ENCODE results near the gene PDGFA.
"Not testable (repeated sequence)": the region's sequence is repeated elsewhere in the genome, so short reads cannot be mapped to it uniquely, and the experiment has no call there.

PDGFA gene

GRCh38 chr7:559396-559705 lies 39.7 kb upstream of the PDGFA start:
- no peaks in the 10 kb centered on the region for H3K27me3 ChIP-seq (ENCODE audit: control insufficient read depth, insufficient read depth, low read length)
- H3K36me3 ChIP-seq (ENCODE audit: control insufficient read depth, insufficient read depth, low read length): peaks cover 3% of the 10 kb centered on the region
- no peak overlapping the region for H3K4me3 ChIP-seq (ENCODE audit: low read depth, low read length)
- no peaks in the 10 kb centered on the region for H3K9me3 ChIP-seq (ENCODE audit: control insufficient read depth, insufficient read depth, low read length)
- no peak overlapping the region for H3K9ac ChIP-seq (ENCODE audit: low read depth, low read length)
- H3K4me1 ChIP-seq (ENCODE audit: control insufficient read depth, insufficient read depth, low read length): no peaks in the 10 kb centered on the region

DNA sequence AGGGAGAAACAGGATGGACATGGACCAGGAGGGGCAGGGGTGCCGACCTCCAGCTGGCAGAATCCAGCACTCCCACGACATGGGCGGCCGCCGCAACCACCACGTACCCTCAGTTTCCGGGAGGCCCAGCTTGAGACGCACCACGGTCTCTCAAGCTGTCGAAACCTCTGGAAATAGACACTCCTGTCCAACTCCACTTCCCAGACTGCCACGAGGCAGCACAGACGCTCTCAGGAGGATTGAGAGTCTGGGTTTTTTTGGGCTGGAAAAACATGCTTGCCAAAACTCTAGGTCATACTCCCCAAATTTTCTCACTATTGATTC lies 37.9 kb upstream of the PDGFA start:
- Histone ChIP-seq H3K36me3 (ENCODE audit: control insufficient read depth, insufficient read depth, low read length) (peaks cover 3% of the 10 kb centered on the region), H3K4me1 (ENCODE audit: control insufficient read depth, insufficient read depth, low read length) (no peaks in the 10 kb centered on the region), H3K27me3 (ENCODE audit: control insufficient read depth, insufficient read depth, low read length) (no peaks in the 10 kb centered on the region), H3K4me3 (ENCODE audit: low read depth, low read length) (no peak overlapping the region), H3K9me3 (ENCODE audit: control insufficient read depth, insufficient read depth, low read length) (no peaks in the 10 kb centered on the region), H3K9ac (ENCODE audit: low read depth, low read length) (no peak overlapping the region)

DNA sequence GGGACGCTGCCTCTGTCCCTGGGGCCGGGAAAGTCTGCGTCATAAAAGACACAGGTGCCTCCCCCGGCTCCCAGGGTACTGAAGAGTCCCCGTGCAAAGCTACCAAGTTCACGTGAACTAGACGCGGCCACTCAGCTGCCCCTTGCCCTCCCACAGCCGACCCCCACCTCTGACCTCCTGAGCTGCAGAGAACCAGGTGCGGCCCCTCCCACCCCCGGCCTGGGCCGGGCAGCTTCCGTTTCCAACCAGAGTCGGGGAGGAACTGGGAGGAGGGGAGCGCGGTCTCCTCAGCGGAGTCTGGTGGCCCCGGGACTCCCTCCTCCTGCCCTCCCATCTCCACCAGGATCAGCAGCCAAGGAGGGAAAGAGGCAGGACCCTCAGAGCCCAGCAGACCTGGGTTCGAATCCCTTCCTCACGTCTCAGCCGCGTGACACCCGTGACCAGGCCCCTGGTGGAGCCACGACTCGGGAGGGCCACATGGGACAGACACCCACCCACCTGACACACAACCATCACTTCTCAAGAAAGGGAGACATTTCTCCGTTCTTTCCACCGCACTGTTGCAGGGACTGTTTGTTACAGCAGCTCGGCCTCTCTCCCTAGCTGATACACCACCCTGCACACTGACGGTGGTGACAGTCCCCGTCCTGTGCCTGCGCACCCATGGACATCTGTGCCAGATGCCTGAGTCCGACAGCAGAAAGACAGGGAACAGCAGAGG lies 37.4 kb upstream of the PDGFA start:
- Histone ChIP-seq H3K9me3 (ENCODE audit: control insufficient read depth, insufficient read depth, low read length) (no peaks in the 10 kb centered on the region), H3K36me3 (ENCODE audit: control insufficient read depth, insufficient read depth, low read length) (peaks cover 3% of the 10 kb centered on the region), H3K4me3 (ENCODE audit: low read depth, low read length) (no peak overlapping the region), H3K9ac (ENCODE audit: low read depth, low read length) (no peak overlapping the region), H3K4me1 (ENCODE audit: control insufficient read depth, insufficient read depth, low read length) (no peaks in the 10 kb centered on the region), H3K27me3 (ENCODE audit: control insufficient read depth, insufficient read depth, low read length) (no peaks in the 10 kb centered on the region)

GRCh38 chr7:556291-556826 lies 36.7 kb upstream of the PDGFA start:
- Histone ChIP-seq H3K36me3 (ENCODE audit: control insufficient read depth, insufficient read depth, low read length) (peaks cover 3% of the 10 kb centered on the region), H3K4me1 (ENCODE audit: control insufficient read depth, insufficient read depth, low read length) (no peaks in the 10 kb centered on the region), H3K27me3 (ENCODE audit: control insufficient read depth, insufficient read depth, low read length) (no peaks in the 10 kb centered on the region), H3K9ac (ENCODE audit: low read depth, low read length) (no peak overlapping the region), H3K4me3 (ENCODE audit: low read depth, low read length) (no peak overlapping the region), H3K9me3 (ENCODE audit: control insufficient read depth, insufficient read depth, low read length) (no peaks in the 10 kb centered on the region)

DNA sequence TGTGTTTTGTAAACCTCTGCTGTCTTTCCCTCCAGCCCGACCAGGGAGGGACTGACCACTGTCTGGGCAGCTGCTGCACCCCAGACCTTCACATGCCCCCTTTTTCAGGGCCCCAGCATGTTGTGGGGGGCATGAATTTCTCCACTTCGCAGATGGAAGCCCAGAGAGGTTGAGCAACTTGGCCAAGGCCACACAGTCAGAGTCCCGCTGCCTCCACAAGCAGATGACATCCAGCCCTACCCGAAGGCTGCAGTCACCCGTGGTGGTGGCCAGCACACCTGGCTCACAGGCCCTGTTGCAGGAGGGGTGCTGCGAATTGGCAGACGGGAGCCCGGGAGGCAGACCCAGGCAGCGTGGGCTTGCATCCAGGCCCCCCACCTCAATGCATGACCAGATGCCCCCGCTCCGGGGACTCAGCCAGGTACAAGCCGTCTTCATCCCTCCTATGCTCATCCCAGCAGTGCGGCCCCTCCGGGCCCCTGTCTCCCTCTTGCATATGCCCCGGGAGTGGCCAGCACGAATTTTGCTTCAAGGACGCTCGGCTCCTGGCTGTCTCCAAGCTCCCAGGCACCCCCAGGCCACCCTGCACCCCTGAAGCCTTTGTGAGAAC lies 36.0 kb upstream of the PDGFA start:
- Histone ChIP-seq H3K27me3 (ENCODE audit: control insufficient read depth, insufficient read depth, low read length) (no peaks in the 10 kb centered on the region), H3K36me3 (ENCODE audit: control insufficient read depth, insufficient read depth, low read length) (peaks cover 3% of the 10 kb centered on the region), H3K4me1 (ENCODE audit: control insufficient read depth, insufficient read depth, low read length) (no peaks in the 10 kb centered on the region), H3K4me3 (ENCODE audit: low read depth, low read length) (no peak overlapping the region), H3K9me3 (ENCODE audit: control insufficient read depth, insufficient read depth, low read length) (no peaks in the 10 kb centered on the region), H3K9ac (ENCODE audit: low read depth, low read length) (no peak overlapping the region)

DNA sequence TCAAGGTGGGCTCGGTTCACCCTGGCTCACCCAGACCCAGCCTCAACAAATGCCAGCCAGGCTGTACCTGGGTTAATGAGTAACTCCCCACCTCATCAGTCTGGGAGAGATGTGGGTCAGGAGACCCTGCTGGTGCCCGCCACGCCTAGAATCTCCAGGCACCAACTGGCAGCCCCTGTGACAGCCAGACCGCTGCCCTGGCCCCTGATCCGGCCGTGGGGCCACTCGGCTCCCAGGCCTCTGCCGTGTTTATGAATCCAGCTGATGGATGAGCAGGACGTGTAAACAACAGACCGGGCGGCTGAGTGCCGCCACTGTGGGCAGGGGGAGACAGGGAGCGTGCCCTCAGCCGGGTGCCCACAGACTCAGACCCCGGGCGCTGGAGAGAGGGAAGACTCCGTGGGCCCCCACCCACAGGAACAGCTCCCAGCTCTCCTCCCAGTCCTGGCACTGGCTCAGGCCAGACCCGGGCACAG lies 34.0 kb upstream of the PDGFA start:
- H3K4me3 ChIP-seq (ENCODE audit: low read depth, low read length): no peak overlapping the region
- H3K9ac ChIP-seq (ENCODE audit: low read depth, low read length): no peak overlapping the region
- no peaks in the 10 kb centered on the region for H3K9me3 ChIP-seq (ENCODE audit: control insufficient read depth, insufficient read depth, low read length)
- H3K27me3 ChIP-seq (ENCODE audit: control insufficient read depth, insufficient read depth, low read length): no peaks in the 10 kb centered on the region
- H3K4me1 ChIP-seq (ENCODE audit: control insufficient read depth, insufficient read depth, low read length): no peaks in the 10 kb centered on the region
- H3K36me3 ChIP-seq (ENCODE audit: control insufficient read depth, insufficient read depth, low read length): peaks cover 3% of the 10 kb centered on the region

DNA sequence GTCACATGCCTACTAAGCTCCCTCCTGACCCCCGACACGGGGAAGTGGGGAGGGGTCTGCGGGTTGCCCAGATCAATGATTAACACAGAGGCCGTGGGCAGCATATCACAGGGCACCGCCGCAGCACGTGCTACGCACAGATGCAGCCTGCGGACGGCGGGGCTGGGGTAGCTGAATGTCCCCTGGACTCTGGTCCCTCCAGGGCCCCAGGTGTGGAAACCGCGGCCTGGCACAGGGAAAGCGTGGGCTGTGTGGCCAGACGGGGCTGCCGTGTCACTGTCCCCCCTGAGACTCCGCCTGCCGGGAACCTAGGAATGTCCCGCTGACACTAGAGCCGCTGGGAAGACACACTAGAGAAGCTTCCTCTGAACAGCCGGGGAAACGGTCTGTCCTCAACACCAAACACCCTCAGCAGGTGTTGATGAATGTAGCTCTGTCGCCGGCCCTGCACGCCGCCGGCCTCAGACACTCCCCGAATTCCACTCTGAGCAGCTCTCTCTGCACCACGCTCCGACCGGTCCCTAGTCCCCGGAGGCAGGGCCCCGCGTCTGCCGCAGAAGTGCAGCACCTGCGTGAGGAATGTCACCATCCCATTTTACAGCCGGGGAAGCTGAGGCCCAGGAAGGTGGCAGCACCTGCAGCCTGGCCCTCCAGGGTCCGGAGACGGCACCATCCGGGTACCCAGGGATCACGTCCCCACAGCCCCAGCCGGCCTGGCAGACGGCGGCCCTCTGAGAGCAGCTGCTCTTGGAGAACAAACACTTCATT lies 33.4 kb upstream of the PDGFA start:
- H3K27me3 ChIP-seq (ENCODE audit: control insufficient read depth, insufficient read depth, low read length): no peaks in the 10 kb centered on the region
- no peaks in the 10 kb centered on the region for H3K9me3 ChIP-seq (ENCODE audit: control insufficient read depth, insufficient read depth, low read length)
- no peaks in the 10 kb centered on the region for H3K4me1 ChIP-seq (ENCODE audit: control insufficient read depth, insufficient read depth, low read length)
- no peak overlapping the region for H3K9ac ChIP-seq (ENCODE audit: low read depth, low read length)
- peaks cover 3% of the 10 kb centered on the region for H3K36me3 ChIP-seq (ENCODE audit: control insufficient read depth, insufficient read depth, low read length)
- no peak overlapping the region for H3K4me3 ChIP-seq (ENCODE audit: low read depth, low read length)

DNA sequence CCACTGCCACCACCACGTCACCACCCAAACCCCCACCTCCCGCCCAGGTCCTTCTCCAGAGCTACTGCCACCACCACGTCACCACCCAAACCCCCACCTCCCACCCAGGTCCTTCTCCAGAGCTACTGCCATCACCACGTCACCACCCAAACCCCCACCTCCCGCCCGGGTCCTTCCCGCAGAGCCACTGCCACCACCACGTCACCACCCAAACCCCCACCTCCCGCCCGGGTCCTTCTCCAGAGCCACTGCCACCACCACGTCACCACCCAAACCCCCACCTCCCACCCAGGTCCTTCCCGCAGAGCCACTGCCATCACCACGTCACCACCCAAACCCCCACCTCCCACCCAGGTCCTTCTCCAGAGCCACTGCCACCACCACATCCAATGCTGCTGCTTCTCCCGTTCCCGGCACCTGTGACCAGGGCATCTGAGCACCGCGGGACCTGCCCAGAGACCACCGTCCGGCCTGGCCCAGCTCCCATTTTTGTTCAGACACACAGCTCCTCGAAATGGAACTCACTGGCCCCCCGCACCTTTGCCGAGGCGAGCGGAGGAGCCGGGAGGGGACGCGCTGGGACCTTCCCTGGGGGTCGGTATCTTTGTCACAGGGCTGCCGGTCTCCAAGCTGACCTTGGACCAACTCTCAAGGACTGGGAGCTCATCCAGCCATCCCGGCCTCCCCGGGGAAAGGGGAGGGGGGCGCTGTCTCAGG lies 32.7 kb upstream of the PDGFA start:
- H3K9ac ChIP-seq (ENCODE audit: low read depth, low read length); H3K9me3 ChIP-seq (ENCODE audit: control insufficient read depth, insufficient read depth, low read length): not testable (repeated sequence)

GRCh38 chr7:551615-551970 lies 31.9 kb upstream of the PDGFA start:
- not testable (repeated sequence) for H3K4me3 ChIP-seq (ENCODE audit: low read depth, low read length); H3K4me1 ChIP-seq (ENCODE audit: control insufficient read depth, insufficient read depth, low read length); H3K27me3 ChIP-seq (ENCODE audit: control insufficient read depth, insufficient read depth, low read length); H3K9ac ChIP-seq (ENCODE audit: low read depth, low read length); H3K36me3 ChIP-seq (ENCODE audit: control insufficient read depth, insufficient read depth, low read length); H3K9me3 ChIP-seq (ENCODE audit: control insufficient read depth, insufficient read depth, low read length)

More for the DNA sequence above, 32.7 kb upstream of the PDGFA start:
- H3K4me1 ChIP-seq (ENCODE audit: control insufficient read depth, insufficient read depth, low read length); H3K27me3 ChIP-seq (ENCODE audit: control insufficient read depth, insufficient read depth, low read length); H3K36me3 ChIP-seq (ENCODE audit: control insufficient read depth, insufficient read depth, low read length); H3K4me3 ChIP-seq (ENCODE audit: low read depth, low read length): not testable (repeated sequence)

DNA sequence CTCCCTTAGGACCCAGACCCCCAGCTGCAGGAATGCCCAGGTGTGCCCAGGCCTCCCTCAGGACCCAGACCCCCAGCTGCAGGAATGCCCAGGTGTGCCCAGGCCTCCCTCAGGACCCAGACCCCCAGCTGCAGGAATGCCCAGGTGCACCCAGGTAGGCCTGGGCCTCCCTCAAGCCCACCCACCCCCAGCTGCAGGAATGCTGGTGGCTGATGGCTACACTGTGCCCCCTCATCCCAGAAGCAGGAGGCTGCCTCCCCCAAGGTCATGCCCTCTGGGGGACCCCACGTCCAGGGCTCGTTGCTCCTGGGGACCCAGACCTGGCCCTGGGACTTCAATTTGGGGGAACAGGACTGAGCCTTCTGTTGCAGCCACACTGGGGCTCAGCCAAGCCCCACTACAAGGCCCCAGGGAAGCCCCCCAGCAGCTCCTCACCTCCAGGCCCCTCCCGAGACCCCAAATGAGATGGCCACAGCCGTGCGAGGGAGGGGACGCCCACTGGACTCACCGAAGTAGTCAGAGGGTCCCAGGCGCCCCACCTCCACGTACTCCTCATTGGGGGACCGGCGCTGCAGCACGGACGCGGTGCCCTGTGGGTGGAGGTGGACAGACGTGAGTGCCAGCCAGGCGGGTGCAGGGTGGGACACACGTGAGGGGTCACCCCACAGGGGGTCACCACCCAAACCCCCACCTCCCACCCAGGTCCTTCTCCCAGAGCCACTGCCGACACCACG lies 31.4 kb upstream of the PDGFA start:
- Histone ChIP-seq H3K27me3 (ENCODE audit: control insufficient read depth, insufficient read depth, low read length) (no peaks in the 10 kb centered on the region), H3K36me3 (ENCODE audit: control insufficient read depth, insufficient read depth, low read length) (no peaks in the 10 kb centered on the region), H3K9me3 (ENCODE audit: control insufficient read depth, insufficient read depth, low read length) (no peaks in the 10 kb centered on the region), H3K4me1 (ENCODE audit: control insufficient read depth, insufficient read depth, low read length) (no peaks in the 10 kb centered on the region), H3K4me3 (ENCODE audit: low read depth, low read length) (no peak overlapping the region), H3K9ac (ENCODE audit: low read depth, low read length) (no peak overlapping the region)

GRCh38 chr7:549891-550625 lies 30.4 kb upstream of the PDGFA start:
- Histone ChIP-seq H3K36me3 (ENCODE audit: control insufficient read depth, insufficient read depth, low read length) (no peaks in the 10 kb centered on the region), H3K4me3 (ENCODE audit: low read depth, low read length) (no peak overlapping the region), H3K9me3 (ENCODE audit: control insufficient read depth, insufficient read depth, low read length) (no peaks in the 10 kb centered on the region), H3K4me1 (ENCODE audit: control insufficient read depth, insufficient read depth, low read length) (no peaks in the 10 kb centered on the region), H3K27me3 (ENCODE audit: control insufficient read depth, insufficient read depth, low read length) (no peaks in the 10 kb centered on the region), H3K9ac (ENCODE audit: low read depth, low read length) (no peak overlapping the region)

Data from iPS-15b (cell line).